IPS-11a (cell line): ENCODE data around the gene PRICKLE2.

Experiments used
- H3K4me3 ChIP-seq: one replicate; pipeline ENCODE4 v1.5.1; 2013; ENCODE audit warnings: low read depth, low read length, control low read depth

PRICKLE2 gene

DNA sequence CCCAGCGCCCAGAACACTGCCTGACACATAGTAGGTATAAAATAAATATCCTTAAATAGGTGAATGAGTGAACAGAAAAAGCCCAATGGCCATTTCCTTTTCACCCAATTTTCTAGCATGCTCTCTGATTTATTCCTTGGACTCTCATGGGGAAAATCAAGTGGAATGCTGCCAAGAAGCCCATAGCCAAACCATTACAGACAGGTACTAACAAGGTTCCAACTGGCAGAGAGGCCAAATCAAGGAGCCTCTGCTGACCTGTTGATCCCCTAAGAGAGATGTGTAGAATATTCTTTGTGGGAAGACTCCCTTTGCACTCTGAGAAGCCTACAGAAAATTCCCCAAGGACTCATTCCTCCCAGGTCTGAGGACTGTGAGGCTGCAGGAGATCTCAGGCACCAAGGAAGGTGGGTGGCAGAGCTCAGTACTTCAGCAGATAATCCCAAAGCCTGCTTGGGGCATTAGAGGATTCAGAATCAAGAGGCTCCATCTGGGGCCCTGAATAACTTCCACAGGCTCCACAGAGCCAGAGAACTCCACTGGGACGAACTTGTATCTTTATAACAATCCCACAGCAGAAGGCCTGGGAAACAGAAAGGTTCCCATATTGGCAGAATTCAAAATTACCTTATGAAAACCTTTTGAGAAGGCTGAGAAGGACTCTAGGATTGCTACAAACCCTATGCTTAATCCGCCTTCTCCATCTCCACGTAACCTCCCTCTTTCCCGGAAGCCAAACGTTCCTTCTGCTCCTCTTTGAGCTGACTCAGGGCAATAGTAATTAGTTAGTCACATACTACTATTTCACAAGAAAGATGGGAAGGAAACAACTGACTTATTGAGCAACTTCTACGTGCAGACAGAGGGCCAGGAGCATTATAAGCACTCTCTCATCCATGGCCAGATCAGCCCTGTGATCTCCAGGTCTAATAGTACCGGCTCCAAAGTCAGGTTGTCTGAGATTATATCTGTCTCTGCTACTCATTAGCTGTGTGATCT, 34.5 kb downstream of the PRICKLE2 start:
- H3K4me3 ChIP-seq = no peak overlapping the region

DNA sequence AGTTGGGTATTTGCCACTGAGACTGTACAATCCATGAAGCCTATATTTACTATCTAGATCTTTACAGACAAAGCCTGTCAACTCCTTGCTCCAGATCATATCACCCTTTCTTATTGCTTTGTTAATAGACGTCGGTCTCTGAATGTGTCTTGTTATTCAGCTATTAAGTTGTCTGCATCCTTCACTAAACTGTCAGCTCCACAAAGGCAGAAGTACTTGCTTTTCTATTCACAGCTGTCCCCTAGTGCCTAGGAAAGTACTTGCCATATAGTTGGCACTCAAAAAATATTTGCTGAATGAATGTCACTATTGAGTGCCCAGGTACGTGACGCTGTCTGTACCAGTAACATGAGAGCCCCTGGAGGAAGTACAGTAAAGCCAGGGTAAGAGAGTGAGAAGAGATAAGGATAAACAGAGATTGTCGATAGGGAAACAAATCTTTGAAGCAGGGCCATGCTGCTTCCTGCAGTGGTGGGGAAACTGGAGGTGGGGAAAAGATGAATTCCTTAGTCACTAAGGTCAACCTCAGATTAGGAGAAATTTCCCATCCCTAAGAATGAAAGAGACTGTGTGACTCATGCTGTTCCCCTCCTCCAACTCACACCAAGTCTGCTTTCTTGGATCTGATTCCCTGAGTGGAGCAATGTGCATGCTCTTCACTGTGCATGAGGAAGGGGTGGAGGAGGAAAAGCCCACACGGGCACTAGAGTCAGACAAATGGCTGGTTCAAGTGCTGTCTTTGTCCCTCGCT, 36.3 kb downstream of the PRICKLE2 start:
- no peak overlapping the region for H3K4me3 ChIP-seq

DNA sequence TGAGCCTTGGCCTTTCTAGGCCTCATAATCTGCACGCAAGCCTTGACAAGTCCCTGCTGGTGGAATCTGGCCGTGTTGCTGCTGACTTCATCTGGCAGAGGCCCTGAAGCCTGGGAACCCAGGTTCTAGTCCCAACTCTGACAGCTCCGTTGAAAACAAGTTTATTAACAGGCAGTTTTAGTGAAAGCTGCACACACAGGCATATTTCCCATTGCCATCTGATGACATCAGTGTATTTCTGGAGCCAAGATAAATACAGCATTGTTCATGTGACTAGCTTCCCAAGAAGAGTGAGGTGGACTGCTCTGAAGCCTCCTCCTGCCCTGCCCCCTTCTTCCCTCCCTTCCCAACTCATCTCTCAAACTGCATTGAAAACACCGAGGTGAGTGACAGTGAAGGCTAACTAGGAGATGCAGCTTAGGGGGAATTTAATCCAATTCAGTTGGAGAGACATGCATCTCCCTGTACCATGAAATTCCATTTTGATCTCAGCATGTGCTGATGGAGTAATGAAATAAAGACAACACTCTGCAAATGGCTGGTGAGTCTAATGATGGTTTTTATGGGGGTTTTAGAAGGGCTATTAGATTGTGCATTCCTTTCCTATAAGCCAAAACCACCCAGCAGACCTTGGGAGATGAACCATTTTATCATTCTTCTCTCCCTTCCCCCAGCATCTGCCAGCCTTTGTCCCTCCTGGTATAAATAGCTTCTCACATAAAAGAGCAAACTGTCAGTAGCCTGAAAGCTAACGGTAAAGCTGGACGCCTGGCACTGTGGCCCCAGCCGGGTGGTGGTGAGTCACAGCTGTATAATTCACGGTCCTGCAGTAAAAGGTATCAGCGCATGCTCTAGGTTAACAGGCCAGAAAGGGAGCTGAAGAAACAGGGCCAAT, 38.0 kb downstream of the PRICKLE2 start:
- H3K4me3 ChIP-seq = no peak overlapping the region

DNA sequence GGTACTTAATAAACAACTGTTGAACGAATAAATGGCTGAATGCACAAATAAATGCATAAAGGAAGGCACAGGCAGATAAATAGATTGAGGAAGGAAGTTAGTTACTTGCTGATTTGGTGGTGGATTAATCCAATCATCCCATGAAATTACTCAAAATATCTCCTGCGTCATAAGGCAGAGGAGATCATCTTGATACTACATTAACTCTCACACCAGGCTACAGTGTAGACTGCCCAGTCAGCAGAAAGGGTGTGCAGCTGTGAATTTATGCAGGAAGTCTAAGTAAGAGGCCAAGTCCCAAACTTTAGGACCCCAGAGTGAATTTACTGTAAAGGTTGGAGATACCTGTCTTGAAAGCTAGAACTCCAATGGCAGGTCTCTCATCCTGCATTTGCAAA, 38.6 kb downstream of the PRICKLE2 start:
- H3K4me3 ChIP-seq = no peak overlapping the region

DNA sequence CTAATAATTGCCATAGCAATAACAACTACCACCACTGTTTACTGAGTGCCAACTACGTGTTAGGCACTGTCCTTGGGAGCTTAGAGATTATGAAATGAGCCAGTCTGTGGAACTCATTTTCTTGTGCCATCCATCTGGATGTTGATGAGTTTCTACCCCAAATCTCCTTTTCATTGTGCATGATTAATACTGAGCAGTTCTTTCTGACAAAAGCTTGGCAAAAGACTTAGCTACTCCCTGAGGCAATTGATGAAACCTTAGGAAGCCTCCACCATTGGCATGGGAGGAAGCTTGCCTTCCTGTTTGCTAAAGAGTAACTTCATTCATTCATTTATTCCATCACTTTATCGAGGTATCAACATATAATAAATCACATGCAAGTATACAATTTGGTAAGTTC, 39.8 kb downstream of the PRICKLE2 start:
- no peak overlapping the region for H3K4me3 ChIP-seq

DNA sequence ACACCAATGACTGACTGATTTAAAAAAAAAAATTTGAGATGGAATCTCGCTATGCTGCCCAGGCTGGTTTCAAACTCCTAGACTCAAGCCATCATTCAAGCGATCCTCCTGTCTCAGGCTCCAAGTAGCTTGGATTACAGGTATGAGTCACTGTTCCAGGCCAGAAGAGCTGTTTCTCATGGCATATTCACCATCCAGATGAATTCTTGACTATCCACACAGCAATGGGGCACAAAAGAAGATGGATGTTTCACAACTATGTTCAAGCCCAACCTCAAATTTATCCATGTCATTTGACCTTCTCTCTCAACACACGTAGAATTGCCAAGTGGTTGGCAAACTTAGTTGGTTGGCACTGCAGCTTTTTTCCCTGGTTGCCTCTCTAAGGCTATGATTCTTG, 40.6 kb downstream of the PRICKLE2 start:
- no peak overlapping the region for H3K4me3 ChIP-seq

DNA sequence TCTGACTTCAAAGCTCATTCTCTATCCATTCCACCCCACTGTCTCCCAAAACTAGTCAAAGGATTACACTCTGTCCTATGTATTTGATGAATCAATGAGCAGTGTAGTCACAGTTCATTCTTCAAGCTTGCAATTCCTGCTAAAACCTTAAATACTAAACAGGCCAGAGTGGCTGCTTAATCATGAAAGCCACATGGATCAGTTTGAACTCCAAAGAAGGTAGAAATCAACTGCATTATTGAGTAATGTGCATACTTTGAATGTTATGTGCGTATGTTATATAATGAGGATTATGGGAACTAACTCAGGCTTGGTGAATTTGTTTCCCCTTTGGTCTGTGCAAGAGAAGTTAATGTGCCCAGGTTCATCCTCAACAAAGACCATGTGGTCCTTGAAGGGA, 45.4 kb downstream of the PRICKLE2 start:
- no peak overlapping the region for H3K4me3 ChIP-seq

DNA sequence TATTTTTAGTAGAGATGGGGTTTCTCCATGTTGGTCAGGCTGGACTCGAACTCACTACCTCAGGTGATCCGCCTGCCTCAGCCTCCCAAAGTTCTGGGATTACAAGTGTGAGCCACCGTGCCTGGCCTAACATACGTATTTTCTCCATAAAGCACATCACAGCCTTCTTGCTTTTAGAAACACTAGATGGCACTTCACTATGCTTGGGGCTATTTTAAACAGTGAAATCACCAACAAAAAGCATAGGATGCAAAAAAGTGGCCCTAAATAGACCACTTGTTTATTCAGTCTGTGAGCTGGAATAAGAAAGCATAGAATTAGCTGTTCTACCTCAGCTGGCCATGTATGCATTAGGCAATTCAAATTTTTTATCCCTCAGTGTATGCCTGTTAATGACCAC, 46.0 kb downstream of the PRICKLE2 start:
- no peak overlapping the region for H3K4me3 ChIP-seq

DNA sequence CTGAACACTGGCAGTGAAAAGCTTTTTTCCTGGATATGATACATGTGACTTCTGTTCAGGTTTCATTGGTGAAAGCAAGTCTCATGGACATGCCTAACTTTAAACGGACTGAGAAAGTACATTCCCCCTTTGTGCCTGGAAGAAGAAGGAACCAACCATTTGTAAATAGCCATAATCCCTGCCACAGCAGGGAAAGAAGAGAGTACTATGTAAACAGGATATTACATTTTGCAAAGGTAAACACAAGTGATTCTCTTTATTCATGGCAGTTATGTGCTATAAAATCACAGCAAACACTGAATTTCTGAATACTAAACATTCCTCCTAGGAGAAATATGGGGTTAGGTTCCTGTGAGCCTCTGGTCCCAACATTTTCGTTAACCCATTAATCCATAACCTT, 46.8 kb downstream of the PRICKLE2 start:
- no peak overlapping the region for H3K4me3 ChIP-seq

DNA sequence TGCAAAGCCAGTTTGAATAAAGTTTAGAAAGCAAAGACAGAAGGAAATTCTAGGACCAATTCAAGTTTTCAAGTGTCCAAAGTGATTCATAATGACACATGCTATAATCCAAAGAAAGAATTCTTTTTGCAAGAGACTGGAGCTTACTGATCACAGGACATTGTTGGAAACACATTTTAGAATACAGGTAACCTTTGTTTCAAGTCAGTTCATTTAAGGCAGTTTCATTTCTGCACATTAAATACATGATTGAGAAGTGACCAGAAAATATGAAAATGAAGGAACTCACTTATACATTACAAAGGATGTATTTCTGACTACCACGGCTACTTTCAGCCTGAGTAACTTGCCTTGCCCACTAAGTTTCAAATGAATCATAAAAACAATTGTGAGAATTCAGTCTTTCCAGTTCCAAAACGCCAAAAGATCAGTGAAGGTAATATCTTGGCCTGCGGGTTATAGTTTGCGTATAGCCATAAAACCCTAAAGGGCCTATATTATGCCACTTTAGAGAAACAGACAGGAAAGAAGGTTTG, 48.7 kb downstream of the PRICKLE2 start:
- no peak overlapping the region for H3K4me3 ChIP-seq

DNA sequence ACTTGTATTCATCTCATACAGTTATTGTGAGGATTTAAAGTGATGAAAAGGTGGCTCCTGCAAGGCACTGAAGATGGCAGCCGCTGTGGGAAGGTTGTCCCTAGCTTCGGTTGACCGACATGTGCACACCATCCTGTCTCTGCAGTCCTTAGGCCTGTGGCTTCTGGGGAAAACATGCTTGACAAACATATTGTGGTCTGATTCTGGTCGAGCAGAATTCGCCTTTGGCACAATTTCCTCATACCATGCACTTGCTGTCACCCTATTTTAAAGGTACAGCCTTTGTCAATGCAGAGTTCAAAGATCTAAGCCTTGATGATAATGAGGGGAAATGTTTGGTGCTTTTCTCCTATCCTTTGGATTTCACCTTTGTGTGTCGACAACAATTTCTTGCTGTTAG, 50.9 kb downstream of the PRICKLE2 start:
- H3K4me3 ChIP-seq = no peak overlapping the region

DNA sequence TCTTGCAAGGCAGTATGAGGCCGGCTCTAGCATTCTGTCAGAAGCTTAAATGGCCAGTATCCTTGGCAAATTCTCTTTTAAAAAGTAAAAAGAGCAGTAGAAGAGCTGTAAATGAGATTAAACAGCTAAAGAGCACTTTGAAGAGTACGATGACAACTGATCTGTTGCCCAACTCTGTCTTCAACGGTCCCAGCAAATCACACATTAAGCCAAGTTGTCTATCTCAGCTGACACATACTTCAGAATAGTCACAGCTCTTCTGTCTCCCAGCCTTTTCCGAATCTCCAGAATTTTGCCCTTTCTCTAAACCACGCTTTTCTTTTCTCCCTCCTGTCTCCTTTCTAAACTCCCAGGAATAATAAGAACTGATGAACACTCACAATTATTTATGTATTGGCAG, 51.7 kb downstream of the PRICKLE2 start:
- no peak overlapping the region for H3K4me3 ChIP-seq

DNA sequence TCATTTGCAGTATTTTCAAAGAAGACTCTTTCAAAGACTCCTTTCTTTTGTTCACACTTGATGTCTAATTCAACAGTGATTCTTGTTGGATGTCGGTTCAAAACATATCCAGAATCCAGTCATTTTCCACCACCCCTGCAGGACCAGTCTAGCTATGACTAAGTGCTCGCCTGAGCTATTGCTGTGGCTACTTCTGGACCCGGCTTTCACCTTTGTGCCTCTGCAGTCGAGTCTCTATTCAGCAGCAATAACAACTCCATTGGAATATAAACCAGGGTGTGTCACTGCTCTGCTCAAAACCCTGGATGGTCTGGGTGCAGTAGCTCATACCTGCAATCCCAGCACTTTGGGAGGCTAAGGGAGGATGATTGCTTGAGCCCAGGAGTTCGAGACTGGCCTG, 55.0 kb downstream of the PRICKLE2 start:
- no peak overlapping the region for H3K4me3 ChIP-seq

DNA sequence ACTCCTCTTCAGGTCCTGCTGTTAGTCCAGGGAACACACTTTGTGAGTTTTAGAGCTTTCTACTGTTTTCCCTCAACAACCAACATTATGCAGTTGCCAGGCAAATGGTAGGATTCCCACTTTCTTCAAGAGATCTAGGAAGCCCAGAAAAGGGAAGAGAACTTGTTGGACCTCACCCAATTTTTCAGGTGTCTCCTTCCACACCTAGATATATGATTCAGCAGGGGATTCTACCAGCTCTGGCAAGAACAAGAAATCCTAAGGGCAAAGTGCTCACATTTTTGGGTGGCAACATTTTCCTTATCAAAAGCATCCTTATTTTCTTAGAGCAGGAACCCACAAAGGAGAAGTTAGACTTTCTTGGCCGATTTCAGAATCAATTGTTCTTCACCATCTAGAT, 57.4 kb downstream of the PRICKLE2 start:
- H3K4me3 ChIP-seq = no peak overlapping the region

DNA sequence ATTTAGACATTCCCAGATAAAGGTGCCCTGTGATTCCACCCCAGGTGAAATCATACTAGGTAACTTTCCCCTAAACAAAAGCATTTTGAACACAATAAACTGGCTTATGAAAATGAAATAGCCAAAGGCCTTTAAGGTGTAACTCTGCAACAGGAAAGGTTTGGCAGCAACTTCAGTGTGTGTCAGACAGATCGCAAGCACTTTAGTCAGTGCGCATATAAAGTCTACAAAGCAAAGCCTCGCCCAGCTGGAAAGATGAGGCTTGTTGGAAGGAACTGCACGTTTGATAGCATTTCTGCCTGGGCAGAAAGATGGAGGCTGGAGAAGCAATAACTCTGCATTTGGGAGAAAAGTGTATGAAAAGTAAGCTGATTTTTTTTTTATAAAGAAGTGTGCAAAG, 57.9 kb downstream of the PRICKLE2 start:
- no peak overlapping the region for H3K4me3 ChIP-seq

DNA sequence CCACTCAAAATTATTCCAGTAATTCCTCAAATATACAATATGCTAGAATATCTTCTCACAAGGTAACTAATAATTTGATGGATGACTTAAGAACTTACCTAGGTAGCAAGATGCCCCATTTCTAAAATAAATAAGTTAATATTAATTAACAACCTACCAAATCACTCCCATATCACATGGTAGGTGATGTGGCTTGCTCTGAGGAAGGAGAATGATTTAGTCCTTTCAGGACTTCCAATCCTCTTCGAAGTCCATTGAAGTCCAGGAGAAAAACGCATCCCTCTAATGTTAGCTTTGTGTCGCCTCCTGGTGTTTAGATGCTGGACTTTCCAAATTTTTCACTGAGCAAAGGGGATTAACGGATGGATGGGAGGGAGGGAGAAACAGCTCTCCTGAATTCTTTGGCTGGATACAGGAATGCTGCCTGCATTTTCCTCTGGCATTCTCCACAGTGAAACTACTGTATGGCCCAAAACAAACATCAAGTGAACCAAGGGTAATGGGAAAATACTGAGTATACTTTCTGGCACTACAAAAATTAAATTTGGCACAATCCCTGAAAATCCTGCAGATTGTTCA, 58.6 kb downstream of the PRICKLE2 start:
- no peak overlapping the region for H3K4me3 ChIP-seq

DNA sequence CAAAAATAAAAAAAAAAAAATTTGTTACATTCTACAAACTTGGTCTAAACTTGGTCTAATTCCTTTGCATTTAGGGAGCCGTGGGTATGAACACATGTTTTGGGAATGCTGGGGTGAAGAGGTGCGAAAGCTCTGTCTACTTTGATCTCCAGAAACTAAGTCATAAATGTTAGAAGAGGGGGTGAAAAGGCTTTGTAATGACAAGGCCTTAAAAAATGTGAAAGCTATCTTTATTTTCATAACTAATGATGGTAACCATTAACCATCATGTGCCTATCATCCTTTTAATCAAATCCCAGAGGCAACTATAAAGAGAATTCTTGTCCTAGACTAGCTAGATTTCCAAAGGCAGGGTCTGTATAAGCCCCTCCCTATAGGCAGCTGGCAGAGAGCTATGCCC, 60.9 kb downstream of the PRICKLE2 start:
- no peak overlapping the region for H3K4me3 ChIP-seq

DNA sequence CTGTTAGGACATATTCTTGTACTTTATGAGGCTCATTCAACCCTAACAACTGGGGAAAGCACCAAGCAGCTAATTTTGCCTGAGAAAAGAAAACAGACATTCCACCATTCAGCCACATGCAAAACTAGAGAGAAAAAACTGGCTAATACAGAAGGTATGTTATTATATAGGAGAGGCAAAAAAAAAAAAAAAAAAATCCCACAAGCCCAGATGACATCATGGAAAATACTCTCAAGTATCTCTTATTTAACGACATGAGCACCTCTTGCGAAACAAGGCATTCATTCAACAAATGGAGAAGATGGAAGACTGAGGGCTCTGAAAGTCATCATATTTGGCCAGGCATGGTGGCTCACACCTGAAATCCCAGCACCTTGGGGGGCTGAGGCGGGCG, 61.5 kb downstream of the PRICKLE2 start:
- H3K4me3 ChIP-seq = no peak overlapping the region

DNA sequence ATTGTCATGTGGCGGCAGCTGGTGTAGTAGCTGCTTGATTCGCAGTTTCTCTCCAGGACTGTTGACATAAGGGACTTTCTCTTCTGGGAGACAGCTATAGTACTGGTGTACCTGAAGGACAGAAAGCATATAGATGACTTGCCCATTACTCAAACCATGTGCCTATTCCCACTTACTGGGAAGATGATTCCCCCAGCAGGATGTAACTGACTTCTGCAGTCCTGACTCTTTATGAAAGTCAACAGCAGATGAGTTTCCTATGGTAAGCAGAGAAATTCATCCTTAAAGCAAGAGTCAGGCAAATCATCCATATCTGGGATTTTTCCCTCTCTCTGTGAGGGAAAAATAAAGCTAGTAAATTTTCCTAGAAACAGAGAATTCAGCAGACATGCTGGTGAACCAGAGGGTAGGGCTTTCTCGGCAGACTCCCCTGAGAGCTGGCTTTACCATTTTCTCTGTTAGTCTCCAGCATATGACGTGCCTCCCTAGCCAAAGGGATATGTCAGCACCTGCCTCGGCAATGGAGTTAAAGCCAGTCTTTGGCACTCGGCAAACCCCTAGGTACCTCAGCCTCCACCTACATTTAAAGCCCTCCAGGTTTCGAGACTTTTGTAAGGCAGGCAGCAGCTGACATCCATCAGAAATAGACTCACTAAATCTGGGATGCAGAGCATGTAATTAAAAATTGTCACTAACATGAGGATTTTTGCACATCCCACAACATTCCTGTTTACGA, 62.1 kb downstream of the PRICKLE2 start:
- H3K4me3 ChIP-seq = no peak overlapping the region

DNA sequence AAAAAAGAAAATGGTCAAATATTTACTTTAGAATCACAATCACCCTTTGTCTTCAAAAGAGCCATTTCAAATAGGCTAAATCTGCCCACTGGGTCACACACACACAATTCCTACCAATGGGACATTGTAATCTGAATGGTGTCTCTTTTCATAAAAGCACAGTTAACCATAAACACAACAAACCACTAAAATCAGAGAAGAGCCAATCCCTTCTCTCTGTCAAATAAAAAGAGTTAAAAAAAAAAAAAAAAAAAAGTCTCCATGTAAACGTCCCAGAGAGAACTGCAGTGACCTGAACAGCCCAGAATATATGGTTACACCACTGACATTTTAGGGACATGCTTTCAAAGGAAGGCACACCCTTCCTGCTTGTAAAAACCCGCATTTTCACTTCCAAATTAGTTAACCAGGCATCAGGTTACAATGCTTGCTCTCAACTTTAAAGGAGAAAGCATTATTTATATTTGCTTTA, 63.7 kb downstream of the PRICKLE2 start:
- no peak overlapping the region for H3K4me3 ChIP-seq
